Stimulated activated naive CD4-positive, alpha-beta T cell treated with Interleukin-2 at 50 U/mL for 16 hours (primary cell): ENCODE measurements around the gene CORO2A.

Source experiments
- DNase-seq: peaks from one replicate; lab custom pipeline; 2025; lab: John Stamatoyannopoulos, UW

Gene CORO2A

GRCh38 chr9:98192503-98193335 is at the start of gene CORO2A:
TSS of gene CORO2A (minus strand) at chr9:98192637. CDS start at chr9:98157660, 34,977 bp downstream.
- DNase-seq: peak; percentile 69

- no peak for DNase-seq
Observed at GRCh38 chr9:98241357-98242300, 49.2 kb upstream of the CORO2A start.

GRCh38 chr9:98240475-98240874 is 48.0 kb upstream of the CORO2A start:
- no peak for DNase-seq

GRCh38 chr9:98236901-98237487 is 44.6 kb upstream of the CORO2A start:
- DNase-seq: no peak

GRCh38 chr9:98235126-98235525 is 42.7 kb upstream of the CORO2A start:
- DNase-seq: no peak

- DNase-seq: no peak
Observed at GRCh38 chr9:98234245-98234825, 41.9 kb upstream of the CORO2A start.

- no peak for DNase-seq
Observed at GRCh38 chr9:98232926-98233325, 40.5 kb upstream of the CORO2A start.

GRCh38 chr9:98231770-98232478 is 39.5 kb upstream of the CORO2A start:
- no peak for DNase-seq

- no peak for DNase-seq
Observed at GRCh38 chr9:98230789-98231188, 38.4 kb upstream of the CORO2A start.

GRCh38 chr9:98230304-98230703 is 37.9 kb upstream of the CORO2A start:
- no peak for DNase-seq

- no peak for DNase-seq
Observed at GRCh38 chr9:98229620-98230019, 37.2 kb upstream of the CORO2A start.

- DNase-seq: no peak
Observed at GRCh38 chr9:98229090-98229395, 36.6 kb upstream of the CORO2A start.

GRCh38 chr9:98228392-98229089 is 36.1 kb upstream of the CORO2A start:
- DNase-seq: no peak

GRCh38 chr9:98227883-98228282 is 35.4 kb upstream of the CORO2A start:
- DNase-seq: no peak

- no peak for DNase-seq
Observed at GRCh38 chr9:98226957-98227356, 34.5 kb upstream of the CORO2A start.

- no peak for DNase-seq
Observed at GRCh38 chr9:98226516-98226915, 34.1 kb upstream of the CORO2A start.

- DNase-seq: no peak
Observed at GRCh38 chr9:98225015-98225442, 32.6 kb upstream of the CORO2A start.

- DNase-seq: no peak
Observed at GRCh38 chr9:98222885-98223691, 30.7 kb upstream of the CORO2A start.

- no peak for DNase-seq
Observed at GRCh38 chr9:98220911-98221310, 28.5 kb upstream of the CORO2A start.

- DNase-seq: no peak
Observed at GRCh38 chr9:98219794-98220370, 27.4 kb upstream of the CORO2A start.
